Endodermal cell (in vitro differentiated cells): Measurements from ENCODE around the gene CERS2. TPM values are rescaled to one million over a fixed set of nuclear protein-coding genes. Genes with fewer than 3 reads are reported as not detected.

Source experiments
- DNase-seq: peaks from one replicate; pipeline ENCODE4 v3.0.0-alpha.2; 2017
- H3K27ac ChIP-seq: 2 replicates; pipeline ENCODE4 v1.5.1; 2013; ENCODE audit warnings: mild to moderate bottlenecking, low read depth, low read length, moderate library complexity
- H3K27me3 ChIP-seq: 2 replicates; pipeline ENCODE4 v1.6.1; 2013; ENCODE audit warnings: mild to moderate bottlenecking, low read length, moderate library complexity; ENCODE audit not compliant: insufficient read depth, control insufficient read depth, poor library complexity, severe bottlenecking
- H3K36me3 ChIP-seq: 2 replicates; pipeline ENCODE4 v1.7.0; 2013; ENCODE audit warnings: mild to moderate bottlenecking, low read length, moderate library complexity; ENCODE audit not compliant: control insufficient read depth, insufficient read depth
- H3K4me1 ChIP-seq: one replicate; pipeline ENCODE4 v1.7.0; 2013; ENCODE audit warnings: low read length; ENCODE audit not compliant: control insufficient read depth, insufficient read depth
- H3K4me3 ChIP-seq: 2 replicates; pipeline ENCODE4 v1.5.1; 2013; ENCODE audit warnings: mild to moderate bottlenecking, low read length, moderate library complexity
- H3K9ac ChIP-seq: 2 replicates; pipeline ENCODE4 v1.6.1; 2013; ENCODE audit warnings: mild to moderate bottlenecking, low read length, moderate library complexity; ENCODE audit not compliant: poor library complexity, severe bottlenecking; ENCODE audit errors: extremely low read depth
- H3K9me3 ChIP-seq: 2 replicates; pipeline ENCODE4 v1.6.1; 2013; ENCODE audit warnings: mild to moderate bottlenecking, low read length, moderate library complexity; ENCODE audit not compliant: control insufficient read depth
- H3K27ac Mint-ChIP-seq: 2 replicates; pipeline ENCODE4 v1.8.0; 2020; ENCODE audit warnings: mixed read lengths
- H3K27me3 Mint-ChIP-seq: 2 replicates; pipeline ENCODE4 v1.8.0; 2021; ENCODE audit warnings: mild to moderate bottlenecking, mixed read lengths; ENCODE audit not compliant: insufficient read depth
- H3K36me3 Mint-ChIP-seq: 2 replicates; pipeline ENCODE4 v1.8.0; 2020; ENCODE audit warnings: low read depth, mixed read lengths
- H3K4me1 Mint-ChIP-seq: 2 replicates; pipeline ENCODE4 v1.8.0; 2020; ENCODE audit warnings: mixed read lengths
- H3K4me3 Mint-ChIP-seq: 2 replicates; pipeline ENCODE4 v1.8.0; 2020; ENCODE audit warnings: mild to moderate bottlenecking, moderate library complexity, mixed read lengths
- H3K9me3 Mint-ChIP-seq: 2 replicates; pipeline ENCODE4 v1.8.0; 2020; ENCODE audit warnings: mild to moderate bottlenecking, mixed read lengths
- WGBS, 2 experiments: methylation state at CpG; one replicate each; pipeline versions ENCODE4 v1.1.5 to v1.1.7; 2013; ENCODE audit warnings: missing lambda C conversion rate in 2 of 2, mixed read lengths in 1 of 2; ENCODE audit not compliant: insufficient coverage in 1 of 2, insufficient read length in 1 of 2; 5-methylcytosine and 5-hydroxymethylcytosine counted together
- total RNA-seq, 2 donors: library from RNA; stranded (reverse); fragmentation: NEBNext Ultra II Directional in 1 of 2; extraction: Animal tissue kit (Norgen Biotek cat#: 25700) in 1 of 2; gene quantifications; 2 replicates in 1 of 2; 3 replicates in 1 of 2; pipeline ENCODE4 v1.2.1, GENCODE V29; 2021
- TF ChIP-seq, protein P1 (sequence below): fragments of 200-600 bp; sonication (generic); conservative IDR thresholded peaks from 2 replicates; pipeline ENCODE4 v1.5.0; 2021; ENCODE audit warnings: antibody characterized with exemption, mild to moderate bottlenecking

Gene CERS2
- total RNA-seq, 2 donors from 2014 or later, result 143 to 183 TPM

DNA sequence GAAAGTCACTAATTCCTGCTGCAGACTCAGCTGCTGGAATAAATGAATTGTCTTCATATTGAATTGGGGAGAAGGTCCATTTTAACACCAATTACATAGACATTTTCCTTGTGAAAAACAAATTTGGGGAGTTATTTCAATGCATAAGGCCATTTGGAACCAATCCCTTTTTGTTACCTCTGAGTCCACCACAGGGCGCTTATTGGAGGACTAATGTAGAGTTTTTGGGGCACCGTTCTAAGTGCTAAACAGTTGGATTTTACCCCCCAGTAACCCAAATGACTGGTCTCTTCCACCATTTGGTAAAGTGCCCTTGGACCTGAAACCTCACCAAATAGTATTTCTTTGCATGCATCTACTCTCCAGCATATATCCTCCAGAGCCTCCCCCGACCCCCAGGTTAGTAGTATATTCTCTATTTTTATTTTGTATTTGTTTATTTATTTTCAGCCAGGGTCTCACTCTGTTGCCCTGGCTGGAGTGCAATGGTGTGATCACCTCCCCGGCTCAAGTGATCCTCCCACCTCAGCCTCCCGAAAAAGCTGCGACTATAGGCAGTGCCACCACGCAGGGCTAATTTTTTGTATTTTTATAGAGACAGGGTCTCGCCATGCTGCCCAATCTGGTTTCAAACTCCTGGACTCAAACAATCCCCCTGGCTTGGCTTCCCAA lies 35.2 kb upstream of the CERS2 start:
- Mint-ChIP-seq H3K9me3 (no peaks in the 10 kb centered on the region), H3K4me3 (peak overlapping the region; percentile 98), H3K27ac (no peak overlapping the region), H3K4me1 (peaks cover 34% of the 10 kb centered on the region), H3K27me3 (no peaks in the 10 kb centered on the region), H3K36me3 (no peaks in the 10 kb centered on the region)
- 91 to 97% methylated on average over 7 to 8 of the region's 8 CpGs for WGBS, 2 experiments
- peak overlapping the region; percentile 97 for H3K4me3 ChIP-seq
- H3K9ac ChIP-seq, result no peak overlapping the region
- no peak for DNase-seq
- H3K36me3 ChIP-seq, result no peaks in the 10 kb centered on the region
- no peaks in the 10 kb centered on the region for H3K9me3 ChIP-seq
- peaks cover 9% of the 10 kb centered on the region for H3K4me1 ChIP-seq
- no peak overlapping the region for H3K27ac ChIP-seq
- TF ChIP-seq, protein P1, sequence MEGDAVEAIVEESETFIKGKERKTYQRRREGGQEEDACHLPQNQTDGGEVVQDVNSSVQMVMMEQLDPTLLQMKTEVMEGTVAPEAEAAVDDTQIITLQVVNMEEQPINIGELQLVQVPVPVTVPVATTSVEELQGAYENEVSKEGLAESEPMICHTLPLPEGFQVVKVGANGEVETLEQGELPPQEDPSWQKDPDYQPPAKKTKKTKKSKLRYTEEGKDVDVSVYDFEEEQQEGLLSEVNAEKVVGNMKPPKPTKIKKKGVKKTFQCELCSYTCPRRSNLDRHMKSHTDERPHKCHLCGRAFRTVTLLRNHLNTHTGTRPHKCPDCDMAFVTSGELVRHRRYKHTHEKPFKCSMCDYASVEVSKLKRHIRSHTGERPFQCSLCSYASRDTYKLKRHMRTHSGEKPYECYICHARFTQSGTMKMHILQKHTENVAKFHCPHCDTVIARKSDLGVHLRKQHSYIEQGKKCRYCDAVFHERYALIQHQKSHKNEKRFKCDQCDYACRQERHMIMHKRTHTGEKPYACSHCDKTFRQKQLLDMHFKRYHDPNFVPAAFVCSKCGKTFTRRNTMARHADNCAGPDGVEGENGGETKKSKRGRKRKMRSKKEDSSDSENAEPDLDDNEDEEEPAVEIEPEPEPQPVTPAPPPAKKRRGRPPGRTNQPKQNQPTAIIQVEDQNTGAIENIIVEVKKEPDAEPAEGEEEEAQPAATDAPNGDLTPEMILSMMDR, result no peak
- no peaks in the 10 kb centered on the region for H3K27me3 ChIP-seq

DNA sequence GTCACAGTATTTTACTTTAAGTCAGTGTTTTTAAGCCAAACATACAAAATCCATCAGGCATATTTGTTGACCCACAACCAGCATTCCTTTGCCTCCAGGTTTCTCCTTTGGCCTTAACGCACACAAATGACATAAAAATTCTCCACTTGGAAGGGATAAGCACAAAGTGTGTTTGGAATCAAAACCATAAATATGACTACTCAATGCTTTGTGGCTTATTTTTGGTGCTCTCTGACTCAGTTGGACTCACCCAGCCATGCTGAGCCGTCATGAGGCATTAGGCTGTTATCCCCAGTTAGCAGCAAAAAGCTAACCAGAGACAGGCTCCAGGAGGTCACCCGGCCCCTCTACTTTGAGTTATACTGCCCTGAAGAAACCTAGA lies 34.6 kb upstream of the CERS2 start:
- Histone ChIP-seq H3K4me1 (peaks cover 9% of the 10 kb centered on the region), H3K36me3 (no peaks in the 10 kb centered on the region), H3K9me3 (no peaks in the 10 kb centered on the region), H3K9ac (peak overlapping the region; percentile 83), H3K4me3 (peak overlapping the region; percentile 97), H3K27ac (no peak overlapping the region), H3K27me3 (no peaks in the 10 kb centered on the region)
- Mint-ChIP-seq H3K9me3 (no peaks in the 10 kb centered on the region), H3K36me3 (no peaks in the 10 kb centered on the region), H3K4me3 (peak overlapping the region; percentile 98), H3K27me3 (no peaks in the 10 kb centered on the region), H3K27ac (peak overlapping the region; percentile 97), H3K4me1 (peaks cover 34% of the 10 kb centered on the region)
- DNase-seq, result no peak
- TF ChIP-seq, protein P1, result no peak
- WGBS, 2 experiments, result 74 to 84% methylated on average over 3 of the region's 3 CpGs

DNA sequence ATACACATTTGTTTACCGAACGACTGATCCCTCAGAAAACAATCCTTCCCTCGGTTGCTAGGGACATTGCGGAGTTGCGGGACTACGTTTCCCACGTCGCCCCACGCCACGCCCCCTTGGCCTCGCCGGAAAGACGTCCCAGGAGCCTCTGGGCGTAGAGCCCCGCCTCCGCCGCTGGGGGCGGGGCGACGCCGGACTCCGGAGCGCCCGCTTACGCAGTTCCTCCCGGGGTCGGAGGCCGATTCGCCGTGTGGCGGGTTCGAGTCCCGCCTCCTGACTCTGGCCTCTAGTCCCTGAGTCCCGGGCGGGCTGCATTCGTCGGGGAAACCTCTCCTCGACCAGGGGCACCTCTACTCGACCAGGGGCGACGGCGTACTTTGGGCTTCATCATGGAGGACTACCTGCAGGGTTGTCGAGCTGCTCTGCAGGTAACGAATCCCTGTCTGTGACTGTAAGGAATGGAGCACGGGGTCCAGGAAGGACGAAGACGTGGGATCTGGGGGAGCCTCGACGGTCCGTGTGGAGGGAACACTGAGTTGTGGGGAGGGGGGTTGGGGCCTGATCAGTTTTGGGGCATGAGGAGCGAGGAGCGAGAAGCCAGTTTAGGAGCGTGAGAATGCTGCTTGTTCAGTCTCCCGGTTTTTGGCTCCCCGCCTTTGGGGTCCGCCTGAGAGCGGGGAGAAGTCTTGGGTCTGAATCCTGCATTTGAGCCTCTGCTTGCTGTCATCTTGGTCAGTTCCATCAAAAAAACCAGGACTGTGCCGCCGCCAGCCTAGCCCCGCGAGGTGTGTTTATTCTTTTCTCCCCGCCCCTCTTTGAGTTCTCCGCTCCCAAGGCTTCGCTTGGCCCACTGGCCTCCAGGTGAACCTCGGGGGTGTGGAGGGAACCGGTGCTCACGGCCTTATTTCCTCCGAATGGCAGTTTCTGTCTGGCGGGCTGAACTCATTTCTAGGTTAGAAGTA lies 33.9 kb upstream of the CERS2 start, which contains the start of gene PRUNE1:
PRUNE1 (plus strand) TSS at position 206 of the 962 bp plus-strand sequence; CDS start at position 390, 184 bp downstream.
- no peaks in the 10 kb centered on the region for H3K27me3 Mint-ChIP-seq
- peak within 1 kb of the TSS; percentile 97 for H3K4me3 ChIP-seq
- DNase-seq, result peak; percentile 98
- H3K27me3 ChIP-seq, result no peaks in the 10 kb centered on the region
- WGBS, 2 experiments, result 1 to 3% methylated on average over 52 to 69 of the region's 69 CpGs
- H3K4me3 Mint-ChIP-seq, result peak within 1 kb of the TSS; percentile 98
- TF ChIP-seq, protein P1, result no peak
- H3K27ac Mint-ChIP-seq, result peak within 1 kb of the TSS; percentile 97
- H3K36me3 ChIP-seq, result no peaks in the 10 kb centered on the region
- peaks cover 34% of the 10 kb centered on the region for H3K4me1 Mint-ChIP-seq
- H3K9me3 ChIP-seq, result no peaks in the 10 kb centered on the region
- H3K4me1 ChIP-seq, result peaks cover 9% of the 10 kb centered on the region
- H3K27ac ChIP-seq, result peak within 1 kb of the TSS; percentile 88
- no peaks in the 10 kb centered on the region for H3K36me3 Mint-ChIP-seq
- no peaks in the 10 kb centered on the region for H3K9me3 Mint-ChIP-seq
- peak within 1 kb of the TSS; percentile 85 for H3K9ac ChIP-seq
